Iris pigment epithelial cell (primary cell): Measurements from ENCODE around the gene TGFBR3.

Experiments used
- DNase-seq: peaks from one replicate; pipeline ENCODE4 v3.0.0-alpha.2; 2011; ENCODE audit warnings: low read depth

Gene TGFBR3

DNA sequence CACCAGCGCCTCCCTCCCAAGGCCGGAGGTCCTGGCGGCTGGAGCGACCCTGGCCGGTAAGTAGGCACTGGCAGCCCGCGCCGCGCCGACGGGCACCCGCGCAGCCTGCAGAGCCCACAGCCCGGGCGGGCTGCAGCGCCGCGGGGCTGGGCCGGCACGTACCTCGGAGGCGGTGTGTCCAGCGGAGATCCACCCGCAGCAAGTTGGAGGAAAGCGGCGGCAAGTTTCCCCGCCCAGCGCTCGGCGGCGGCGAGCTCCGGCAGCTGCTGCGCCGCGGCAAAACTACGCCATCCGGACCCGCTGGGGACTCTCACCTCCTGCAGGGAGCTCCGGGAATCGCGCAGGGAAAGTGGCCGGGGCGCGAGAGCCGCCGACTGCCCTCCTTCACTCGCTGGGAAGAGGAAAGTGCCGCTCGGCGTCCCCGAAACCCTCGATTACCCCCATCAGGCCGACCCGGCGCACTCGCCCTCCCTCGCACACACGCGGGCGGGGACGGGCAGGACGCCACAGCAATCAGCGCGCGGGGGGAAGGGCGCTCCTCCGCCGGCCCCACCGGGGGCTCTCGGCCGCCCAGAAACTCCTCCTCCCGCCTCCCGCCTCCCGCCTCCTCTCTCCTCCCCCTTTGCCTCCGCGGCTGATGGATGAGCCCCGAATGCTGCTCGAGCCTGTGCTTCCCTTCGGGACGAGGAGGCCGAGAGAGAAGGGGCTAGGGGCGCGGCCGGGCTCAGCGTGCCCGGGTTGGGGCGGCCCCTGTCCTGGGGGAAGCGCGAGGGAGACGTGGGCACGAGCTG is at the start of gene TGFBR3:
TGFBR3 (minus strand) TSS at position 436 of the 791 bp plus-strand sequence. CDS start 24,620 bp downstream, outside the sequence.
- peak; percentile 93 for DNase-seq

GRCh38 chr1:91929250-91929649 is 43.3 kb upstream of the TGFBR3 start:
- peak; percentile 20 for DNase-seq

GRCh38 chr1:91928026-91928425 is 42.1 kb upstream of the TGFBR3 start:
- DNase-seq, result no peak

GRCh38 chr1:91925644-91926435 is 39.9 kb upstream of the TGFBR3 start:
- no peak for DNase-seq

GRCh38 chr1:91924146-91924545 is 38.2 kb upstream of the TGFBR3 start:
- peak; percentile 57 for DNase-seq

- DNase-seq, result no peak
These were observed 34.0 kb upstream of the TGFBR3 start for GRCh38 chr1:91919962-91920361.

DNA sequence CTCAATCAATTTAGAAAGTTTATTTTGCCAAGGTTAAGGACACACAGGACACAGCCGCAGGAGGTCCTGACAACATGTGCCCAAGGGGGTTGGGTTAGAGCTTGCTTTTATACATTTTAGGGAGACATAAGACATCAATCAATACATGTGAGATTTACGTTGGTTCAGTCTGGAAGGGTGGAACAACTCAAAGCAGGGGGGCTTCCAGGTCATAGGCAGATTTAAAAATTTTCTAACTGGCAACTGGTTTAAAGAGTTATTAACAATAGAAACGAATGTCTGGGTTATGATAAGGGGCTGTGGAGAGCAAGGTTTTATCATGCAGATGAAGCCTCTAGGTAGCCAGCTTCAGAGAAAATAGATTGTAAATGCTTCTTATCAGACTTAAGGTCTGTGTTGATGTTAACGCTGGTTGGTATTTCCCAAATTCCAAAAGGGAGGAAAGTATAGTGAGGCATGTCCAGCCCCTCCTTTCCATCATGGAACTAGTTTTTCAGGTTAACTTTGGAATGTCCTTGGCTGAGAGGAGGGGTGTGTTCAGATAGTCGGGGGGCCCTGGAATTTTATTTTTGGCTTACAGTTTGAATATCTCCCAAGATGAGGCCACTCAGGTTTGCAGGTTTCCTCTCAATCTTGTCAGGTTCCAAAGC is 31.0 kb upstream of the TGFBR3 start:
- no peak for DNase-seq

GRCh38 chr1:91916046-91916445 is 30.1 kb upstream of the TGFBR3 start:
- no peak for DNase-seq

- peak; percentile 65 for DNase-seq
These were observed 27.1 kb upstream of the TGFBR3 start for GRCh38 chr1:91913018-91913417.

GRCh38 chr1:91912266-91912665 is 26.3 kb upstream of the TGFBR3 start:
- DNase-seq, result no peak

DNA sequence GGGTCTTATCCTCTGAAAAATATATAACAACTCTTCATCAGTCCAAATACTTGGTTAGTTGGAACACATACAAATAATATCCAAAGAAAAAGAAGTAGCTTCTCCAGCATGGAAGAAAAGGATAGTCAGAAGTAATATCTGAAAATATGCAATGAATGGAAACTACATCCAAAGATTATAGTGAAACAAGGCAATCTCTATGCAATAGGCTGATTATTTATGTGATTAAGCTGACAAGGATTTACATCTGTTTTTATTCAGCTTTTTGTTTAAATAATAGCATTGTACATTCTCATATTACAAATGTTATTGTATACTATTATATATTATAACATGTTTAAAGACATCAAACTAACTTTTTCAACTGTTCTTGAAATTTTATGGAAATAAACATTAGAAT is 15.3 kb upstream of the TGFBR3 start:
- no peak for DNase-seq

DNA sequence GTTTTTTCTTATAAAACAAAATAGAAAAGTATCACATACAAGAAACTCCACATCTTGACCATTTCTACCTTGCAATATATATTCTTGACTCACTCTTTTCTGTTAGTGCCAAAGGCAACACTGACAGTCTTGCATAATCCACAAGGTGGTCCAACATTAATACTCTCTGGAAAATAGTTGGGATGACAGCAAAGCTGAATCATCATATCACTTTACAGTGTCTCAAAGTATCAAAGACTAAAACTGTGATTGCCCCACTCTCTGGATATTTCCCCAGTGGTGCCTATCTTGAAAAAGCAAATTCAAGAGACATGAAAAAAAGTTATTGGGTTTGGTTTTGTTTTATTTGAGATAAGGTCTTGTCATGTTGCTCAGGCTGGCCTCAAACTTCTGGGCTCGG is 14.6 kb upstream of the TGFBR3 start:
- DNase-seq, result peak; percentile 98

DNA sequence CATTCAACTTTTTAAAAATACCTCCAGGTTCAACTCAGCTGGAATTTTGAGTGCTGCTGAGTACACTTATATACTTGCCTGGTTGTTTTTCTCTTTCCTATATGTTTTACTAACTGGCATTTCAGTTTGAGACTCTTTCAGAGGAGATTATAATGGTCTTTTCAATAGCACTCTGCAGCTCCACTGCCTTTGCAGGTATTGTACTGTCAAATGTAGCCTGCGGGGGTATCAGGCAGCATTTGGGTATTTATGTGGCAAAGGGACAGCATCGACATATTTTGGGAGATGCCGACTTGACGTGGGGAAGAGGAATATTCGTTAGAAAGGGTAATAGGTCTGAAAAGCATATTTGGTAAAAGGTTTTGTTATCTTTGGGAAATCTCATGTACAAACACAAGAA is 11.1 kb upstream of the TGFBR3 start:
- no peak for DNase-seq

DNA sequence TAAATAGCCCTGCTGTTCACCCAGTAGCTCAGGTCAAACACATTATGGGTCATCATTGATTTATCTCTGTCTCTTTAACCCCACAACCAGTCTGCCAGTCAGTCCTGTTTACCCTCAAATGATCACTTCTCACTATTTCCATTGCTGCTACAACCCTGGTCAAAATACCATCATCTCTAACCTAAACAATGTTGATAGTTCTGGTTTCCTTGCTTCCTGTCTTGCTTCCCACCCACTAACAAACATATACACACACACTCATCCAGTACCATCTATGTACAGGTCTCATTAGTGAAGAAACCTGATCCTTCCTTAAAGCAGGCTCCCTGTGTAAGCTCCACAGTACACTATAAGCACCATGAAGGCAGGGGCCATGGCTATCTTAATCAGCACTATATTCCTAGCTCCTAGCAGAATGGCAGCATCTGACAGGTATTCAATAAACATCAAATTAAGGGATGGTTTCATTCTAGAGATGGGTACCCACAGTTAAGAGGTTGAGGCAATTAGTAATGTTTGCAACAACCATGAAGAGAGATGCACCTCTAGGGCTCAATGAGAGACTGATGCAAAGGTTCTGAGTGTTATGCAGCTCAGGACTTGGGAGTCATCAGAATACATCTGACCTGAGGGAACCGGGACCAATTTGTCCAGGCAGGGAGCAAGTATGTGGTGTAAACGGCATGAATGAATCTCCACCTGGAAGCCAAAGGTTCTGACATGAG is 10.0 kb upstream of the TGFBR3 start:
- peak; percentile 44 for DNase-seq

DNA sequence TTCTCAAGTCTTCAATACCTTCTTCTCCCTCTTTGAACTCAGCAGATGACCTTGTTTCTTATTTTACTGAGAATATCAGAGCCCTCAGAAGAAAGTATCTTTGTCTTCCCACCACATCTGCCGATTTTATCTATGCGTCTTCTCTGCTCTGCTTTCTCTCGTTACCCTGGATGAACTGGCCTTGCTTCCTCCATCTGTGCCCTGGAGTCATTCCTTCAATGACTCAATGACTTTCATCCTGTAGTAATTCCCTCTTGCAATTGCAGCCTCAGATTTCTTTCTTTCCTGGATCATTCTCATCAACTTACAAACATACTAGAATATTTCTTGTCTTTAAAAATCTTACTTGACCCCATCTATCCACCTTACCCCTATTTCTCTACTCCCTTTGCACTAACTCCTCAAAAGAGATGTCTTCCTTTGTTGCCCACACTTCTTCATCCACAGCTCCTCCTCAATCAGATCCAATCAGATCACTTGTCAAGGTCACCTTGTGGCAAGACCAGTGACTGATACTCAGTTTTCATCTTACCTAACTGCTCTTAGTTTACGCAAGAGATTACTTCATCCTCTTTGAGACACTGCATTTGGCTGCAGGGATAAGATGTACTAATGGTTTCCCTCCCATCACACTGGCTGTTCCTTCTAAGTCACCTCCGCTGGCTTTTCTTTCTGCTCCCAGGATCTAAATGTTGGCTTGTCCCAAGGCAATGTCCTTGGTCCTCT is 8.2 kb upstream of the TGFBR3 start:
- DNase-seq, result peak; percentile 78

DNA sequence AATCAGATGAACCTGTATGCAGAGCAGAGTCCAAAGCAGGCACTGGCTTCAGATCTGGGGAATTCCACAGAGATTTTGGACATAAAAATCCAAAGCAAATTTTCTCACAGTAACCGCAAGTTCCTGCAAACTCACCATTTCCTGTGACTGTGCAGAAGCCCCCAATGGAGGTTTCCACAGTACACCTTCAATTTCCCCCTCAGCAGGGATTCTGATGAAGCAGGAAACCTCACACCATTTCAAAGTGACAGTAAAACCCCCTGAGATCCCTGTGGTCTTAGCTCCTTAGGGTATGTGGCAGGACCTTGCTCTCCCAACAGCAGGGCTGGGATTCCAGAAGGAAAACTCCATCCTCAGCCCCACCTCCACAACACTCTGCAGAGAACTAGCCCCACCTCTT is 6.0 kb upstream of the TGFBR3 start:
- DNase-seq, result peak; percentile 51

DNA sequence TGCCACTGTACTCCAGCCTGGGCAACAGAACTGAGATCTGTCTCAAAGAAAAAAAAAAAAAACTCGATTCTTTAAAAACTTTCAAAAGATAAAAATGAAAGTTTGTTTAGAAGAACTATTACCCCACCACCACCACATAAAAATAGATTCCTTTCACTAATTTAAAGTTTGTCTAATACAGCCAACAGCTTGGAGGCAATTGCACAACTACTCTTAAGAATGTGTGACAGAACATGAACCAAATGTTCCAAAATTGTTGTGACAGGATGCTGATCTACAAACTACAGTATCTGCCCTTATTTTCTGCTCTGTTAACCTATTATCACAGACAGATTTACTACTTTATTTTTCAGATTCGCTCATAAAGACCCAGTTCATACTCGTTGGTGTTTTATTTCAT is 5.5 kb upstream of the TGFBR3 start:
- peak; percentile 77 for DNase-seq

- DNase-seq, result peak; percentile 58
These were observed 3.9 kb upstream of the TGFBR3 start for GRCh38 chr1:91889717-91890459.

DNA sequence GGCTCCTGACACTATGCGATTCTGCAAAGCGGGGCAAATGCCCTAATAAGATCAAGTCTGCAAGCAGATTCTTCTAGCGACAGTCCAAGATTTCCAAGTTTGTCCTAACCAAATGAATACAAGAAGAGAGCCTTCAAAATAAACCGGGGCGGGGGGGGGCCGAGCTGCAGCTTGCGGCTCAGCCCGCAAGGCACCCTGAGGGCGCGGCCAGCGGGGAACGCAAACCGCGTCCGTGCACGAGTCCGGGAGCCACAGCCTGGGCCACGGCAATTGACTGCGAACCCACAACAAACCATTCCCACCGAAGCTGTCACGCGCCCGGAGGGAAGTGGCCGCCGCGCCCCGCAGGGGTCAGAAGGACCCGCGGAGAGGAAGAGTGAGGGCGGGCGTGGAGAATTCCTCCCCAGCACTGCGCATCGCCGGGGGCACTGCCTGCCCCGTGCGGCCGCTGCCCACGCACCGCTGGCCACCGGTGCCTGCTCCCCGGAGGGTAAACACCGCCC is 687 bp downstream of the TGFBR3 start:
- DNase-seq, result peak; percentile 24

GRCh38 chr1:91884459-91885212 is 1.3 kb downstream of the TGFBR3 start:
- peak; percentile 28 for DNase-seq
